Mesodermal cell (in vitro differentiated cells): ENCODE data around the gene AGMO.

Source experiments
- H3K27ac ChIP-seq: 2 replicates; pipeline ENCODE4 v1.7.0; 2013; ENCODE audit warnings: mild to moderate bottlenecking, low read depth, low read length, moderate library complexity; ENCODE audit not compliant: severe bottlenecking
- H3K36me3 ChIP-seq: 2 replicates; pipeline ENCODE4 v1.7.1; 2013; ENCODE audit warnings: mild to moderate bottlenecking, low read length, moderate library complexity; ENCODE audit not compliant: control insufficient read depth, insufficient read depth
- H3K4me1 ChIP-seq: one replicate; pipeline ENCODE4 v1.7.1; 2013; ENCODE audit warnings: mild to moderate bottlenecking, low read length; ENCODE audit not compliant: insufficient read depth, control insufficient read depth, poor library complexity, severe bottlenecking
- H3K4me3 ChIP-seq: 2 replicates; pipeline ENCODE4 v1.7.0; 2013; ENCODE audit warnings: low read length, control low read depth, mild to moderate bottlenecking; ENCODE audit not compliant: insufficient read depth, poor library complexity, severe bottlenecking; ENCODE audit errors: extremely low read depth
- H3K9me3 ChIP-seq: 2 replicates; pipeline ENCODE4 v1.7.1; 2013; ENCODE audit warnings: mild to moderate bottlenecking, low read length, moderate library complexity; ENCODE audit not compliant: control insufficient read depth
- WGBS, 2 experiments: methylation state at CpG; one replicate each; pipeline ENCODE4 v1.1.5; 2013; ENCODE audit warnings: missing lambda C conversion rate in 2 of 2; ENCODE audit not compliant: insufficient coverage in 2 of 2; 5-methylcytosine and 5-hydroxymethylcytosine counted together

Gene AGMO

GRCh38 chr7:15245831-15246230, 316.0 kb downstream of the AGMO start:
- Histone ChIP-seq H3K9me3 (no peaks in the 10 kb centered on the region), H3K4me1 (no peaks in the 10 kb centered on the region), H3K4me3 (no peak overlapping the region), H3K27ac (no peak overlapping the region), H3K36me3 (no peaks in the 10 kb centered on the region)
- 83% methylated on average over 1 of the region's 2 CpGs; no CpG with 5 or more reads in 1 of the 2 experiments for WGBS, 2 experiments

- no peak overlapping the region for H3K27ac ChIP-seq
- no peaks in the 10 kb centered on the region for H3K9me3 ChIP-seq
- H3K4me3 ChIP-seq, result no peak overlapping the region
- H3K36me3 ChIP-seq, result no peaks in the 10 kb centered on the region
- WGBS, 2 experiments, result 89 to 97% methylated on average over 2 of the region's 4 CpGs
- H3K4me1 ChIP-seq, result no peaks in the 10 kb centered on the region
Measured at GRCh38 chr7:15239801-15240200, 322.0 kb downstream of the AGMO start.

- no peak overlapping the region for H3K4me3 ChIP-seq
- no peak overlapping the region for H3K27ac ChIP-seq
- no peaks in the 10 kb centered on the region for H3K9me3 ChIP-seq
- WGBS, 2 experiments, result 100% methylated on average over 1 of the region's 2 CpGs; no CpG with 5 or more reads in 1 of the 2 experiments
- H3K36me3 ChIP-seq, result no peaks in the 10 kb centered on the region
- no peaks in the 10 kb centered on the region for H3K4me1 ChIP-seq
Measured at GRCh38 chr7:15236952-15237351, 324.9 kb downstream of the AGMO start.

GRCh38 chr7:15234431-15234830, 327.4 kb downstream of the AGMO start:
- no peaks in the 10 kb centered on the region for H3K36me3 ChIP-seq
- WGBS, 2 experiments, result 100% methylated on average over 1 of the region's 3 CpGs; no CpG with 5 or more reads in 1 of the 2 experiments
- no peaks in the 10 kb centered on the region for H3K4me1 ChIP-seq
- no peak overlapping the region for H3K27ac ChIP-seq
- H3K4me3 ChIP-seq, result no peak overlapping the region
- no peaks in the 10 kb centered on the region for H3K9me3 ChIP-seq

GRCh38 chr7:15228831-15229230, 333.0 kb downstream of the AGMO start:
- H3K4me1 ChIP-seq, result no peaks in the 10 kb centered on the region
- H3K9me3 ChIP-seq, result peaks cover 4% of the 10 kb centered on the region
- 83 to 92% methylated on average over 2 of the region's 3 CpGs for WGBS, 2 experiments
- no peaks in the 10 kb centered on the region for H3K36me3 ChIP-seq
- no peak overlapping the region for H3K4me3 ChIP-seq
- no peak overlapping the region for H3K27ac ChIP-seq

- peaks cover 4% of the 10 kb centered on the region for H3K9me3 ChIP-seq
- no peaks in the 10 kb centered on the region for H3K36me3 ChIP-seq
- H3K4me3 ChIP-seq, result no peak overlapping the region
- no peak overlapping the region for H3K27ac ChIP-seq
- H3K4me1 ChIP-seq, result no peaks in the 10 kb centered on the region
- 60 to 100% methylated on average over 1 of the region's 1 CpG for WGBS, 2 experiments
Measured at GRCh38 chr7:15225981-15226380, 335.8 kb downstream of the AGMO start.

GRCh38 chr7:15219758-15220157, 342.1 kb downstream of the AGMO start:
- Histone ChIP-seq H3K9me3 (peaks cover 4% of the 10 kb centered on the region), H3K27ac (no peak overlapping the region), H3K4me1 (no peaks in the 10 kb centered on the region), H3K4me3 (no peak overlapping the region), H3K36me3 (no peaks in the 10 kb centered on the region)
- 63 to 100% methylated on average over 1 of the region's 1 CpG for WGBS, 2 experiments

GRCh38 chr7:15218261-15218660, 343.6 kb downstream of the AGMO start:
- Histone ChIP-seq H3K4me3 (no peak overlapping the region), H3K27ac (no peak overlapping the region), H3K36me3 (no peaks in the 10 kb centered on the region), H3K4me1 (no peaks in the 10 kb centered on the region), H3K9me3 (no peaks in the 10 kb centered on the region)
- 60% methylated on average over 1 of the region's 1 CpG; no CpG with 5 or more reads in 1 of the 2 experiments for WGBS, 2 experiments

- 100% methylated on average over 2 to 4 of the region's 4 CpGs for WGBS, 2 experiments
- no peak overlapping the region for H3K4me3 ChIP-seq
- no peaks in the 10 kb centered on the region for H3K4me1 ChIP-seq
- H3K27ac ChIP-seq, result no peak overlapping the region
- H3K36me3 ChIP-seq, result no peaks in the 10 kb centered on the region
- no peaks in the 10 kb centered on the region for H3K9me3 ChIP-seq
Measured at GRCh38 chr7:15215616-15216015, 346.2 kb downstream of the AGMO start.

GRCh38 chr7:15214976-15215375, 346.8 kb downstream of the AGMO start:
- H3K36me3 ChIP-seq, result no peaks in the 10 kb centered on the region
- no peak overlapping the region for H3K4me3 ChIP-seq
- no peaks in the 10 kb centered on the region for H3K9me3 ChIP-seq
- no peaks in the 10 kb centered on the region for H3K4me1 ChIP-seq
- no peak overlapping the region for H3K27ac ChIP-seq
- WGBS, 2 experiments, result no CpG with 5 or more reads among the region's 2 CpGs

GRCh38 chr7:15213093-15213492, 348.7 kb downstream of the AGMO start:
- Histone ChIP-seq H3K27ac (no peak overlapping the region), H3K36me3 (no peaks in the 10 kb centered on the region), H3K4me1 (no peaks in the 10 kb centered on the region), H3K9me3 (no peaks in the 10 kb centered on the region), H3K4me3 (no peak overlapping the region)
- WGBS, 2 experiments, result 83% methylated on average over 1 of the region's 2 CpGs; no CpG with 5 or more reads in 1 of the 2 experiments
